ENCODE results near the gene ATRNL1. TPM values are rescaled to one million over a fixed set of nuclear protein-coding genes. Genes with fewer than 3 reads are reported as not detected.

ATRNL1 gene
- total and polyA plus RNA-seq, 2 of the 8 experiments (the other 6 are each of a cell fraction or from before 2014, with no cell fraction given), result 5.1 to 17.6 TPM

GRCh38 chr10:115328331-115328730 is 235.2 kb downstream of the ATRNL1 start (continued):
- TF ChIP-seq KDM4A (IDR thresholded peaks at IDR 0.05; ENCODE audit: low read depth, low read length, severe bottlenecking), result no peak

Data from H1 (cell line).